Peyer's patch (tissue), 4 donors: Measurements from ENCODE around the gene PBOV1. TPM values are rescaled to one million over a fixed set of nuclear protein-coding genes. Genes with fewer than 3 reads are reported as not detected.

Experiments used
- DNase-seq, 3 donors: peaks; one replicate each; pipeline ENCODE4 v3.0.0-alpha.2; 2017 to 2019
- H3K27ac ChIP-seq, 4 donors: fragments of 200-600 bp; sonication (generic); one replicate each; pipeline ENCODE4 v1.5.1; 2016 to 2019
- H3K27me3 ChIP-seq, 2 donors: fragments of 200-600 bp; sonication (generic); one replicate each; pipeline ENCODE4 v1.5.1; 2019
- H3K36me3 ChIP-seq, 3 donors: fragments of 200-600 bp; sonication (generic); one replicate each; pipeline ENCODE4 v1.5.1; 2016 to 2019
- H3K4me1 ChIP-seq, 4 donors: fragments of 200-600 bp; sonication (generic); one replicate each; pipeline ENCODE4 v1.5.1; 2016 to 2019
- H3K4me3 ChIP-seq, 4 donors: fragments of 200-600 bp; sonication (generic); 1 replicate in 3 of 4; 2 replicates in 1 of 4; pipeline ENCODE4 v1.5.1; 2016 to 2019; ENCODE audit warnings: mild to moderate bottlenecking in 1 of 4
- H3K9me3 ChIP-seq, 4 donors: fragments of 200-600 bp; sonication (generic); one replicate each; pipeline ENCODE4 v1.5.1; 2016 to 2019; ENCODE audit warnings: mild to moderate bottlenecking in 1 of 4
- POLR2A ChIP-seq, 2 donors: fragments of 450-650 bp; IDR thresholded peaks; one replicate each; pipeline ENCODE4 v1.5.1; 2017; ENCODE audit warnings: antibody characterized with exemption in 2 of 2, mild to moderate bottlenecking in 2 of 2, moderate library complexity in 2 of 2
- total RNA-seq, 4 donors: library from RNA; depleted of rRNA; stranded (reverse); fragments of >200 nt; gene quantifications; one replicate each; pipeline ENCODE4 v1.1.0, GENCODE V29; 2016
- TF ChIP-seq, protein P1 (sequence below), 6 experiments: fragments of 450-650 bp in 4 of 6; fragments of 200-600 bp in 2 of 6; sonication (generic) in 1 of 6; IDR thresholded peaks; one replicate each; pipeline ENCODE4 v1.5.1; 2017 to 2019; ENCODE audit warnings: antibody characterized with exemption in 6 of 6, mild to moderate bottlenecking in 3 of 6, moderate library complexity in 1 of 6

Gene PBOV1
- total RNA-seq = not detected

DNA sequence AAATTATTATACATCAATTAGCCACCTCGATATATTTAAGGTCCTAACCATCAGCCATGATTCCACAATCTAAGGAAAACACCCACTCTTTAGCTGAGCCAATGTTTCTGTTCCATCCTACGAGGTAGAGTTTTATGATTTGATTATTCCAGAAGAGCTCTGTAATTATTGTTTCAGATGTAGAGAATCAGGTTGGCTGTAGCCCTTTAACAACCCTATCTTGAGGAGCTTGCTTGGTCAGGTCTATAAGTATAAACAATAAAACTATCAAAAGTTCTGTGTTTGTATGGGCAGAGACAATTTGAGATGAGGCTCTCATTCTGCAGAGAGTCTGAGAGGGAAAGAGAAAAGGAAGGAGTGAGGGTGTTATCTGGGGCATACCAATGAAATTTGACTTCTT, at the start of gene PBOV1:
PBOV1 (minus strand) TSS at position 43 of the 400 bp plus-strand sequence. CDS start 96 bp downstream, outside the sequence.
- TF ChIP-seq, protein P1, sequence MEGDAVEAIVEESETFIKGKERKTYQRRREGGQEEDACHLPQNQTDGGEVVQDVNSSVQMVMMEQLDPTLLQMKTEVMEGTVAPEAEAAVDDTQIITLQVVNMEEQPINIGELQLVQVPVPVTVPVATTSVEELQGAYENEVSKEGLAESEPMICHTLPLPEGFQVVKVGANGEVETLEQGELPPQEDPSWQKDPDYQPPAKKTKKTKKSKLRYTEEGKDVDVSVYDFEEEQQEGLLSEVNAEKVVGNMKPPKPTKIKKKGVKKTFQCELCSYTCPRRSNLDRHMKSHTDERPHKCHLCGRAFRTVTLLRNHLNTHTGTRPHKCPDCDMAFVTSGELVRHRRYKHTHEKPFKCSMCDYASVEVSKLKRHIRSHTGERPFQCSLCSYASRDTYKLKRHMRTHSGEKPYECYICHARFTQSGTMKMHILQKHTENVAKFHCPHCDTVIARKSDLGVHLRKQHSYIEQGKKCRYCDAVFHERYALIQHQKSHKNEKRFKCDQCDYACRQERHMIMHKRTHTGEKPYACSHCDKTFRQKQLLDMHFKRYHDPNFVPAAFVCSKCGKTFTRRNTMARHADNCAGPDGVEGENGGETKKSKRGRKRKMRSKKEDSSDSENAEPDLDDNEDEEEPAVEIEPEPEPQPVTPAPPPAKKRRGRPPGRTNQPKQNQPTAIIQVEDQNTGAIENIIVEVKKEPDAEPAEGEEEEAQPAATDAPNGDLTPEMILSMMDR (IDR thresholded peaks at IDR 0.05) = no peak
- no peak for TF ChIP-seq POLR2A (IDR thresholded peaks at IDR 0.05)
- Histone ChIP-seq H3K36me3 (no peaks in the 10 kb centered on the region), H3K4me3 (no peak within 1 kb of the TSS), H3K27ac (no peak within 1 kb of the TSS), H3K27me3 (no peaks in the 10 kb centered on the region), H3K4me1 (no peaks in the 10 kb centered on the region), H3K9me3 (no peaks in the 10 kb centered on the region)
- no peak for DNase-seq

- Histone ChIP-seq H3K36me3 (no peaks in the 10 kb centered on the region), H3K9me3 (no peaks in the 10 kb centered on the region), H3K4me1 (no peaks in the 10 kb centered on the region), H3K27ac (no peak overlapping the region), H3K4me3 (no peak overlapping the region), H3K27me3 (no peaks in the 10 kb centered on the region)
- no peak for TF ChIP-seq POLR2A (IDR thresholded peaks at IDR 0.05)
- TF ChIP-seq, protein P1 (IDR thresholded peaks at IDR 0.05) = no peak
- no peak for DNase-seq
Observed at GRCh38 chr6:138266095-138266494, 47.8 kb upstream of the PBOV1 start.

DNA sequence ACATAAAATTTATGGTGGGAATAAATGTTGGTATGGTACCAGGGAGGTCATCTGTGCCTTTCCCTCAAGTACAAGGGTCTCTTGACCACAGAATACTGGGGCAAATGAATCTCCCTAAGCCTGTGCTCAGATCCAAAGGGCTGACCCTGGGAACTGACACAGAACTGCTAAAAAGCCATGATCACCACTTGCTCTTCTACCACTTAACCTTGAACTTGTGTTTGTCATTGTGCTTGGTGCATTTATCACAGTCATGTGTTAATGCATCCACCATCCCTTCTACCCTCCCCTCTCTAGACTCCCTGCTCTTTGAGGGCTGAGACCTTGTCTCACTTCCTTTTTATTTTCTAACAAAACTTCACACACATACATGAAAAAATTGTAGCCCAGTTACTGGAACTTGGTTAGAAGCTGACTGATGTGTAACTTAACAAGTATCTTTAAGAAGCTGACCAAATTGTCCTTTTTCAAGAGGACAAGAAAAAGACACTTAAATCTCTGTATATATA, 46.1 kb upstream of the PBOV1 start:
- H3K9me3 ChIP-seq = no peaks in the 10 kb centered on the region
- H3K36me3 ChIP-seq = no peaks in the 10 kb centered on the region
- H3K4me1 ChIP-seq = no peaks in the 10 kb centered on the region
- DNase-seq = no peak
- no peaks in the 10 kb centered on the region for H3K27me3 ChIP-seq
- TF ChIP-seq POLR2A (IDR thresholded peaks at IDR 0.05) = no peak
- TF ChIP-seq, protein P1 (IDR thresholded peaks at IDR 0.05) = no peak
- no peak overlapping the region for H3K4me3 ChIP-seq
- no peak overlapping the region for H3K27ac ChIP-seq

DNA sequence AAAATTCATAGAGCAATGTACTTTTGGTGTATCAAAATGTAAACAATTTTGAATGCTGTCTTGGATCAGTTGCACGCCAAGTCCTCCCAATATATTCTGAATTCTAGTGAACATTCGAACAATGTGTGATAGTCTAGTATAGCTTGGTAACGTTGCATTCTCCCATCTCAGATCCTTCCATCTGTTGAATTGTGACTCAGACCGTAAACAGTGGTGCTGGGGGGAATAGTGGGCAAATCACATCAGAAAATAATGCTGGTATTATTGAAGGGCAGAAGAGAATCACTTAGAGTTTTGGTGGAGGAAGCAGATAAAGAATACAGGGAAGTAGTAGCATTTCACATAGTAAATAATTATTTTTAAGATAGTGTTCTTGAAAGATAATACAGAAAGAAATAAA, 45.7 kb upstream of the PBOV1 start:
- Histone ChIP-seq H3K4me1 (no peaks in the 10 kb centered on the region), H3K27ac (no peak overlapping the region), H3K27me3 (no peaks in the 10 kb centered on the region), H3K4me3 (no peak overlapping the region), H3K36me3 (no peaks in the 10 kb centered on the region), H3K9me3 (no peaks in the 10 kb centered on the region)
- TF ChIP-seq, protein P1 (IDR thresholded peaks at IDR 0.05) = no peak
- no peak for TF ChIP-seq POLR2A (IDR thresholded peaks at IDR 0.05)
- no peak for DNase-seq

- Histone ChIP-seq H3K9me3 (no peaks in the 10 kb centered on the region), H3K36me3 (no peaks in the 10 kb centered on the region), H3K4me1 (no peaks in the 10 kb centered on the region), H3K27ac (no peak overlapping the region), H3K27me3 (no peaks in the 10 kb centered on the region), H3K4me3 (no peak overlapping the region)
- no peak for DNase-seq
- no peak for TF ChIP-seq POLR2A (IDR thresholded peaks at IDR 0.05)
- TF ChIP-seq, protein P1 (IDR thresholded peaks at IDR 0.05) = no peak
Observed at GRCh38 chr6:138261116-138261780, 43.0 kb upstream of the PBOV1 start.
